Subcutaneous abdominal adipose tissue (tissue), 5 donors: ENCODE data around the gene KDM6B.
"Not testable (repeated sequence)": the region's sequence is repeated elsewhere in the genome, so short reads cannot be mapped to it uniquely, and the experiment has no call there.

Experiments
- H3K27ac ChIP-seq: one replicate; pipeline ENCODE4 v1.7.0; 2013; ENCODE audit warnings: low read depth, mild to moderate bottlenecking, inconsistent platforms, low read length, moderate library complexity
- H3K27me3 ChIP-seq, 5 donors: one replicate each; pipeline ENCODE4 v1.7.0; 2013; ENCODE audit warnings: low read length in 5 of 5, inconsistent platforms in 1 of 5; ENCODE audit not compliant: control insufficient read depth in 5 of 5, insufficient read depth in 4 of 5
- H3K36me3 ChIP-seq, 5 donors: one replicate each; pipeline ENCODE4 v1.7.0; 2013; ENCODE audit warnings: low read length in 5 of 5; ENCODE audit not compliant: control insufficient read depth in 5 of 5, insufficient read depth in 5 of 5
- H3K4me1 ChIP-seq, 5 donors: one replicate each; pipeline ENCODE4 v1.7.0; 2013; ENCODE audit warnings: low read length in 5 of 5, mild to moderate bottlenecking in 3 of 5, moderate library complexity in 1 of 5; ENCODE audit not compliant: control insufficient read depth in 5 of 5, insufficient read depth in 5 of 5
- H3K4me3 ChIP-seq, 5 donors: one replicate each; pipeline ENCODE4 v1.7.0; 2013; ENCODE audit warnings: low read length in 5 of 5, low read depth in 1 of 5
- H3K9ac ChIP-seq, 5 donors: one replicate each; pipeline ENCODE4 v1.7.0; 2013; ENCODE audit warnings: low read length in 5 of 5, mild to moderate bottlenecking in 4 of 5, moderate library complexity in 3 of 5
- H3K9me3 ChIP-seq, 5 donors: one replicate each; pipeline ENCODE4 v1.7.0; 2013; ENCODE audit warnings: low read length in 5 of 5; ENCODE audit not compliant: control insufficient read depth in 5 of 5
- donor health status: healthy.
- donor health status: healthy.
- donor health status: healthy.
- donor health status: healthy.
- donor health status: healthy.

Gene KDM6B

GRCh38 chr17:7856811-7857712 lies 23.0 kb downstream of the KDM6B start, which contains the start of gene NAA38:
Gene NAA38, minus strand, starts transcription at chr17:7857559. Its CDS starts 96 bp downstream, at chr17:7857463.
- Histone ChIP-seq H3K9me3 (no peaks in the 10 kb centered on the region), H3K4me1 (peaks cover 5 to 44% (median 35%) of the 10 kb centered on the region in 5 donors), H3K4me3 (peak within 1 kb of the TSS; percentile 81 to 91 (median 87)), H3K36me3 (peaks cover 2 to 24% (median 20%) of the 10 kb centered on the region in 5 donors), H3K27me3 (no peaks in the 10 kb centered on the region), H3K27ac (peak within 1 kb of the TSS; percentile 96), H3K9ac (peak within 1 kb of the TSS; percentile 68 to 79 (median 75))

- Histone ChIP-seq H3K4me1 (peaks cover 5 to 41% (median 34%) of the 10 kb centered on the region in 5 donors), H3K36me3 (peaks cover 2 to 18% (median 12%) of the 10 kb centered on the region in 5 donors)
Measured at GRCh38 chr17:7857713-7858521, 23.9 kb downstream of the KDM6B start, which contains the start of gene CYB5D1. Gene CYB5D1, plus strand, starts transcription at chr17:7858003. Its CDS starts 132 bp downstream, at chr17:7858135.

GRCh38 chr17:7858522-7858810 lies 24.4 kb downstream of the KDM6B start:
- Histone ChIP-seq H3K9me3 (no peaks in the 10 kb centered on the region), H3K27ac (peak overlapping the region; percentile 96)

More at GRCh38 chr17:7857713-7858521, 23.9 kb downstream of the KDM6B start, which contains the start of gene CYB5D1:
- Histone ChIP-seq H3K27me3 (no peaks in the 10 kb centered on the region), H3K9ac (peak within 1 kb of the TSS; percentile 68 to 79 (median 75)), H3K27ac (peak within 1 kb of the TSS; percentile 96), H3K9me3 (no peaks in the 10 kb centered on the region), H3K4me3 (peak within 1 kb of the TSS; percentile 81 to 91 (median 87))

GRCh38 chr17:7859028-7859427 lies 25.0 kb downstream of the KDM6B start:
- Histone ChIP-seq H3K9ac (peak overlapping the region in 2 of 5 donors; percentile 75 to 79), H3K27ac (no peak overlapping the region), H3K4me3 (peak overlapping the region in 1 of 5 donors; percentile 87), H3K4me1 (peaks cover 5 to 41% (median 34%) of the 10 kb centered on the region in 5 donors), H3K36me3 (peaks cover 0 to 15% (median 9%) of the 10 kb centered on the region in 5 donors), H3K9me3 (no peaks in the 10 kb centered on the region), H3K27me3 (no peaks in the 10 kb centered on the region)

More at GRCh38 chr17:7858522-7858810, 24.4 kb downstream of the KDM6B start:
- peak overlapping the region in 4 of 5 donors; percentile 75 to 79 (median 76) for H3K9ac ChIP-seq
- H3K36me3 ChIP-seq = peaks cover 2 to 15% (median 9%) of the 10 kb centered on the region in 5 donors
- H3K4me3 ChIP-seq = peak overlapping the region; percentile 81 to 91 (median 87)
- peaks cover 5 to 41% (median 34%) of the 10 kb centered on the region in 5 donors for H3K4me1 ChIP-seq
- no peaks in the 10 kb centered on the region for H3K27me3 ChIP-seq

GRCh38 chr17:7862692-7863437 lies 28.8 kb downstream of the KDM6B start:
- Histone ChIP-seq H3K9me3 (peaks cover 0 to 4% (median 0%) of the 10 kb centered on the region in 5 donors), H3K9ac (no peak overlapping the region), H3K4me1 (peaks cover 3 to 14% (median 13%) of the 10 kb centered on the region in 5 donors), H3K27me3 (no peaks in the 10 kb centered on the region), H3K4me3 (no peak overlapping the region), H3K27ac (no peak overlapping the region), H3K36me3 (peaks cover 0 to 15% (median 5%) of the 10 kb centered on the region in 5 donors)

GRCh38 chr17:7864384-7864783 lies 30.4 kb downstream of the KDM6B start:
- peaks cover 0 to 17% (median 4%) of the 10 kb centered on the region in 5 donors for H3K36me3 ChIP-seq
- not testable (repeated sequence) for H3K9me3 ChIP-seq, H3K4me1 ChIP-seq, H3K27me3 ChIP-seq, H3K4me3 ChIP-seq, H3K9ac ChIP-seq, H3K27ac ChIP-seq

GRCh38 chr17:7864995-7865650 lies 31.1 kb downstream of the KDM6B start:
- no peak overlapping the region for H3K9ac ChIP-seq
- peaks cover 0 to 3% (median 0%) of the 10 kb centered on the region in 5 donors for H3K4me1 ChIP-seq
- H3K27ac ChIP-seq = no peak overlapping the region
- peaks cover 0 to 4% (median 0%) of the 10 kb centered on the region in 5 donors for H3K9me3 ChIP-seq
- H3K4me3 ChIP-seq = no peak overlapping the region
- peaks cover 0 to 14% (median 3%) of the 10 kb centered on the region in 5 donors for H3K36me3 ChIP-seq
- no peaks in the 10 kb centered on the region for H3K27me3 ChIP-seq

- H3K9me3 ChIP-seq = peaks cover 0 to 4% (median 0%) of the 10 kb centered on the region in 5 donors
- H3K4me3 ChIP-seq = no peak overlapping the region
- H3K27ac ChIP-seq = no peak overlapping the region
- H3K27me3 ChIP-seq = no peaks in the 10 kb centered on the region
- H3K4me1 ChIP-seq = peaks cover 0 to 3% (median 0%) of the 10 kb centered on the region in 5 donors
- no peak overlapping the region for H3K9ac ChIP-seq
- peaks cover 0 to 5% (median 2%) of the 10 kb centered on the region in 5 donors for H3K36me3 ChIP-seq
Measured at GRCh38 chr17:7867881-7868329, 33.9 kb downstream of the KDM6B start.

- Histone ChIP-seq H3K4me3 (no peak overlapping the region), H3K27me3 (no peaks in the 10 kb centered on the region), H3K9me3 (no peaks in the 10 kb centered on the region), H3K27ac (no peak overlapping the region), H3K36me3 (peaks cover 0 to 4% (median 0%) of the 10 kb centered on the region in 5 donors), H3K4me1 (peaks cover 0 to under 1% (median 0%) of the 10 kb centered on the region in 5 donors), H3K9ac (no peak overlapping the region)
Measured at GRCh38 chr17:7873051-7873450, 39.0 kb downstream of the KDM6B start.
